K562 (cell line): ENCODE data around the gene PLXNA2. TPM values are rescaled to one million over a fixed set of nuclear protein-coding genes. Genes with fewer than 3 reads are reported as not detected.

Experiments used
- ATAC-seq: fragments of 200-7000 bp; cut with Tn5 transposase; 3 replicates; pipeline ENCODE4 v1.9.1; 2020; ENCODE audit warnings: moderate library complexity
- BruUV-seq: library from RNA; stranded (reverse); fragments of 400-500 nt; replicated peaks from 2 replicates; lab custom pipeline; 2021; lab: Mats Ljungman, UMichigan
- CTCF ChIA-PET: fragments of 300-600 bp; formaldehyde crosslinking; extraction: SDS; loops from one replicate; lab custom pipeline; 2021; ENCODE audit warnings: low intra/inter-chr PET ratio; lab: Yijun Ruan, JAX
- POLR2A ChIA-PET: fragments of 300-600, 350-650 bp; sonication (Branson Sonifier 250); formaldehyde crosslinking; extraction: SDS; loops from one replicate; lab custom pipeline; 2021; ENCODE audit warnings: antibody characterized with exemption, inconsistent platforms; lab: Yijun Ruan, JAX
- DNase-seq, 4 experiments: peaks; one replicate each; pipeline versions ENCODE4 v3.0.0 to v3.0.0-alpha.2; 2011 to 2018; ENCODE audit warnings: low spot score in 3 of 4, mixed read lengths in 3 of 4; ENCODE audit errors: extremely low read depth in 1 of 4
- FAIRE-seq: peaks from 2 replicates; lab custom pipeline; 2011; peaks lifted over from hg19 to GRCh38; lab: Jason Lieb, UNC
- H2AFZ ChIP-seq: 2 replicates; pipeline ENCODE4 v1.6.0; 2011; ENCODE audit warnings: low read depth, low read length, control low read depth, inconsistent platforms
- H3K27ac ChIP-seq: fragments of 200-600 bp; 3 replicates; pipeline ENCODE4 v1.8.0; 2011; ENCODE audit warnings: low read depth, mild to moderate bottlenecking, control low read depth, inconsistent platforms, low read length, moderate library complexity, mixed read lengths; ENCODE audit errors: extremely low read depth
- H3K27me3 ChIP-seq, 2 experiments: fragments of 300-600 bp in 1 of 2; 2 replicates in 1 of 2; 3 replicates in 1 of 2; pipeline versions ENCODE4 v1.6.0 to v1.8.0; 2011; ENCODE audit warnings: inconsistent platforms in 2 of 2, low read length in 2 of 2, mild to moderate bottlenecking in 1 of 2, mixed read lengths in 1 of 2, moderate library complexity in 1 of 2; ENCODE audit not compliant: control insufficient read depth in 2 of 2, insufficient read depth in 2 of 2
- H3K36me3 ChIP-seq: fragments of 300-600 bp; 3 replicates; pipeline ENCODE4 v1.8.0; 2011; ENCODE audit warnings: mild to moderate bottlenecking, low read length, inconsistent platforms; ENCODE audit not compliant: control insufficient read depth, insufficient read depth
- H3K4me1 ChIP-seq, 2 experiments: fragments of 200-600 bp in 1 of 2; replicated peaks in 1 of 2; 2 replicates in 1 of 2; 3 replicates in 1 of 2; pipeline versions ENCODE4 v1.5.1 to v1.8.0; 2011; ENCODE audit warnings: inconsistent platforms in 2 of 2, low read length in 2 of 2, mild to moderate bottlenecking in 1 of 2, mixed read lengths in 1 of 2, moderate library complexity in 1 of 2; ENCODE audit not compliant: control insufficient read depth in 2 of 2, insufficient read depth in 2 of 2
- H3K4me2 ChIP-seq: 2 replicates; pipeline ENCODE4 v1.6.1; 2011; ENCODE audit warnings: low read length, control low read depth, inconsistent platforms, mixed read lengths; ENCODE audit not compliant: insufficient read depth
- H3K4me3 ChIP-seq: fragments of 200-600 bp; sonication (generic), shearing (Covaris generic); 2 replicates; pipeline ENCODE4 v1.5.1; 2016; ENCODE audit warnings: control low read depth, inconsistent platforms
- H3K79me2 ChIP-seq: fragments of 200-600 bp; 3 replicates; pipeline ENCODE4 v1.8.0; 2011; ENCODE audit warnings: low read length, inconsistent platforms; ENCODE audit not compliant: control insufficient read depth, insufficient read depth
- H3K9ac ChIP-seq, 2 experiments: 2 replicates each; pipeline versions ENCODE4 v1.6.0 to v1.6.1; 2011; ENCODE audit warnings: low read depth in 2 of 2, low read length in 2 of 2, control low read depth in 1 of 2, inconsistent platforms in 1 of 2, mild to moderate bottlenecking in 1 of 2, mixed read lengths in 1 of 2; ENCODE audit not compliant: insufficient read depth in 1 of 2
- H3K9me1 ChIP-seq: one replicate; pipeline ENCODE4 v1.6.0; 2011; ENCODE audit warnings: inconsistent platforms, mild to moderate bottlenecking, low read length, moderate library complexity; ENCODE audit not compliant: control insufficient read depth, insufficient read depth
- H3K9me3 ChIP-seq: replicated peaks from 2 replicates; pipeline ENCODE4 v1.5.1; 2011; ENCODE audit warnings: low read depth, low read length, inconsistent platforms; ENCODE audit not compliant: control insufficient read depth, insufficient read depth
- H4K20me1 ChIP-seq: replicated peaks from 2 replicates; pipeline ENCODE4 v1.6.1; 2011; ENCODE audit warnings: low read length, inconsistent platforms, mixed read lengths; ENCODE audit not compliant: control insufficient read depth, insufficient read depth
- ZNF184 ChIP-seq: sonication (generic); formaldehyde crosslinking; IDR thresholded peaks from 2 replicates; pipeline ENCODE4 v1.5.0; 2020; ENCODE audit warnings: missing genetic modification reagents
- WGBS: fragments of 100-300 bp; shearing (Covaris generic); methylation state at CpG from one replicate; pipeline ENCODE4 v1.1.6; 2016; ENCODE audit warnings: low coverage, mixed read lengths; ENCODE audit not compliant: insufficient coverage; ENCODE audit errors: missing lambda C conversion rate; 5-methylcytosine and 5-hydroxymethylcytosine counted together
- in situ Hi-C: fragments of 300-500 bp; cut with MboI; formaldehyde crosslinking; loops from 4 replicates; pipeline ENCODE4 v1.15.0; 2018; ENCODE audit warnings: inconsistent platforms, mixed read lengths
- intact Hi-C: fragments of 100-400 bp; cut with micrococcal nuclease; formaldehyde crosslinking; loops from 2 replicates; pipeline ENCODE4 v1.14.2; 2022
- polyA plus RNA-seq, 8 experiments: library from polyadenylated mRNA; depleted of rRNA in 4 of 8; stranded (reverse) in 5 of 8; unstranded in 3 of 8; fragments of >200 nt; fragmentation: Nextera tagmentation in 2 of 8; fragmentation: Illumina TruSeq in 1 of 8; extraction: Ambion mirVana in 2 of 8; extraction: Trizol in 1 of 8; gene quantifications; 2 replicates each; pipeline versions ENCODE4 v1.2.1 to v1.2.3, GENCODE V29; 2011 to 2014; ENCODE audit warnings: inconsistent platforms in 1 of 8, missing spikeins in 1 of 8
- total RNA-seq, 7 experiments: library from RNA; depleted of rRNA in 6 of 7; stranded (reverse); fragments of >200 nt in 6 of 7; fragmentation: Illumina TruSeq in 2 of 7; extraction: Trizol in 2 of 7; gene quantifications; 2 replicates each; pipeline versions ENCODE4 v1.2.1 to v1.2.3, GENCODE V29; 2011 to 2021; ENCODE audit warnings: low replicate concordance in 1 of 7
- TF ChIP-seq, protein P1 (sequence below), 3 experiments: IDR thresholded peaks in 2 of 3; conservative IDR thresholded peaks in 1 of 3; 2 replicates each; pipeline ENCODE4 v1.5.1; 2011 to 2012; ENCODE audit warnings: low read length in 3 of 3, mild to moderate bottlenecking in 3 of 3, control low read depth in 2 of 3, improper control_type of control experiment in 1 of 3, inconsistent platforms in 1 of 3, low read depth in 1 of 3, mixed read lengths in 1 of 3, moderate library complexity in 1 of 3; ENCODE audit not compliant: insufficient read depth in 2 of 3

Gene PLXNA2
- total and polyA plus RNA-seq, 9 of the 15 experiments (the other 6 are each of a cell fraction or from before 2014, with no cell fraction given) = 0.01 to 1.3 (median 0.32) TPM

DNA sequence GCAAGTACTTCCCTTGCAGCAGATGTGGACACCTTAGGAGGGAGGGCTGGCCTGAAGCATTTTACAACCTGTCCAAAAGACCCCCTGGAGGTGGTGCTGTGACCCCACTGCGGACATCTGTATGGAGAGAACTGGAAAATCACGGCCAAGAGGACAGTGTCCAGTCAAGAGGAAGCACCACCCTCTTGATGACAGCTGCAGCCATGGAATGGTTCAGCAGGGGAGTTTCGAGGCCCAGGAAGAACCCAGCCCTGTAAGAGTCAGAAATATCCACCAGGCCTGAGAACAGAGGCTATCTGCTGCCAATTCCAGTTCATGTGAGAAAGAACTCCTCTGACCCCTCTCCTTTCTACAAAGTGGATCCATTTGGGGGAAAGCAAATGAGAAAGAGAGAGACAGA lies 126.8 kb downstream of the PLXNA2 start:
- Histone ChIP-seq H3K9me1 (no peaks in the 10 kb centered on the region), H3K27ac (no peak overlapping the region), H3K9me3 (no peaks in the 10 kb centered on the region), H4K20me1 (no peaks in the 10 kb centered on the region), H3K4me2 (no peak overlapping the region), H3K27me3 (peaks cover 20 to 49% of the 10 kb centered on the region in 2 experiments), H3K4me1 (no peaks in the 10 kb centered on the region), H3K9ac (0 out of 4 replicates have a peak overlapping the region, but pooled peaks of 1 of the 2 experiments have one; percentile 13), H3K4me3 (no peak overlapping the region), H2AFZ (no peak overlapping the region), H3K79me2 (no peaks in the 10 kb centered on the region), H3K36me3 (no peaks in the 10 kb centered on the region)
- CTCF ChIA-PET = no interaction called here
- DNase-seq = no peak
- POLR2A ChIA-PET = no interaction called here
- in situ Hi-C loops = no loop called here
- WGBS = 3% methylated on average over 3 of the region's 3 CpGs
- FAIRE-seq = no peak
- BruUV-seq = no TSS peak
- TF ChIP-seq, protein P1, sequence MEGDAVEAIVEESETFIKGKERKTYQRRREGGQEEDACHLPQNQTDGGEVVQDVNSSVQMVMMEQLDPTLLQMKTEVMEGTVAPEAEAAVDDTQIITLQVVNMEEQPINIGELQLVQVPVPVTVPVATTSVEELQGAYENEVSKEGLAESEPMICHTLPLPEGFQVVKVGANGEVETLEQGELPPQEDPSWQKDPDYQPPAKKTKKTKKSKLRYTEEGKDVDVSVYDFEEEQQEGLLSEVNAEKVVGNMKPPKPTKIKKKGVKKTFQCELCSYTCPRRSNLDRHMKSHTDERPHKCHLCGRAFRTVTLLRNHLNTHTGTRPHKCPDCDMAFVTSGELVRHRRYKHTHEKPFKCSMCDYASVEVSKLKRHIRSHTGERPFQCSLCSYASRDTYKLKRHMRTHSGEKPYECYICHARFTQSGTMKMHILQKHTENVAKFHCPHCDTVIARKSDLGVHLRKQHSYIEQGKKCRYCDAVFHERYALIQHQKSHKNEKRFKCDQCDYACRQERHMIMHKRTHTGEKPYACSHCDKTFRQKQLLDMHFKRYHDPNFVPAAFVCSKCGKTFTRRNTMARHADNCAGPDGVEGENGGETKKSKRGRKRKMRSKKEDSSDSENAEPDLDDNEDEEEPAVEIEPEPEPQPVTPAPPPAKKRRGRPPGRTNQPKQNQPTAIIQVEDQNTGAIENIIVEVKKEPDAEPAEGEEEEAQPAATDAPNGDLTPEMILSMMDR (IDR thresholded peaks at IDR 0.05 in 2 of 3, conservative IDR thresholded peaks at IDR 0.05 in 1 of 3; ENCODE audit: insufficient read depth in 2 of 3, low read depth in 1 of 3, low read length in 3 of 3) = 0 out of 6 replicates have a peak, but pooled peaks of 1 of the 3 experiments have one; percentile 11
- TF ChIP-seq ZNF184 (CRISPR knock-in tag) = no peak
- intact Hi-C loops = loop anchor here (5.0 kb wide), 1 partner anchor 130 kb away; no protein-coding TSS in a partner anchor
- ATAC-seq = peak; percentile 35
